ENCODE data around the gene ACTN1.

Gene ACTN1

DNA sequence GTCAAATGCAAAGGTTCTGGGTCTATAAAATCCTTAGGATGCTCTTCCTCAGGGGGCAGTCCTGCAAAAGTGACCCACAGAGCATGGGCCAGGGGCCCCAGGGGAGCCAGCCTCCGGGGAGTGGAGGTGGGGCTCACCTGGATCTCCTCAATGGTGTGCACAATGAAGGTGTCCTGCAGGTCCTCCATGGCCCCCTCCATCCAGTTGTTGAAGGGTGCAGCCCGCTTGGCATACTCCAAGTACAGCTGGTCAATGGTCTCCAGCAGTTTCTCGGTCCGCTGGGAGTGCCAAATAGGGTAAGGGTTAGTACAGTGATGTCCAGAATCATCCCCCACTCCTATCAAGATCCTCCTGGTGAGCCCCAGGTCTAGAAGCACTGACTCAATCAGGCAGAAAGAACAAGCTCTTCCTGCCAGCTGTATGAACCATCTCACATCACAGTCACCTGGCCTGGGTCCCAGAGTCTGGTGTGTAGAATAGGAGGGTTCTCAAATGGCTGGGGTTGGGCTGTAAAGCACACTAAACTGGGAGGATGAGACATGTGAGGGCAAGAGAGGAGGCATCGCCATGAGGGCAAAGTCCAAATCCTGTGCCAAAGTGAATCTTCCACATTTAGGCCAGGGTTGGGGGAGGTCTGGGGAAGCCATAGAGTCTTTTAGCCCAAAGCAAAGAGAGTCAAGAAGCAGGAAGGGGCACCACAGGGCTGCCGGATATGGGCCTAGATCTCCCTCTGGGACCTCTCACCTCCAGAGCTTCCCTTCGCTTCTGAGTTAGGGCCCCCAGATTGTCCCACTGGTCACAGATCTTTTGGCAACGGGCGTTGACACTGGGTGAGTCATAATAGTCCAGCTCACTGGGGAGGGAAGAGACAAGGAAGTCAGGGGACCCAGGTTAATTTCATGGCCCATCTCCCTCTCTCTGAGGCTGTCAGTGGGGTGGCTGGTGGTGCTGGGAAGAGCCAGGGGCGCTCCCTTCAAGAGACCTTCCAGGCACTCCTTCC, 94.8 kb downstream of the ACTN1 start:
- H3K36me3 ChIP-seq, result peaks cover 70% of the 10 kb centered on the region
- no peak for DNase-seq

DNA sequence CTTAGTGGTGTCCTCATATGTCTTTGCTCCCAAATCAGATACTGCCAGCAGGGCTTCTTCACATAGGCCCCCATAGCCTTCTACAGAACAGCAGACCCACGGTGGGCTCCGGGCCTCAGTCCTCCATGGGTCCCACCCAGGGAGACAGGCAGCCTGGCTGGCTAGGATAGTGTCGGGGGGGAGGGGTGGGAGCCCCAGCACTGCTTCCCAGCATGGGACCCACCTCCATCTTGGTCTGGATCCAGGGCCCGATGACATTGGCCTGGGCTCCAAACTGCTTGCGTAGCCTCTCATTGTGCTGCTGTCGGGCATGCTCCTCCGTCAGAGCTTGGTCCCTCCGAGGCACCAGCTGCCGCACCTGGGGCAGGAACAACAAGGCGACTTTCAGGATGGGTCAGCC, 96.9 kb downstream of the ACTN1 start:
- no peak for DNase-seq
- Histone ChIP-seq H3K27me3 (no peaks in the 10 kb centered on the region), H3K4me1 (no peaks in the 10 kb centered on the region; the same call in 1 of the 2 replicates), H3K4me3 (ENCODE audit: low read depth, low read length) (no peak overlapping the region), H3K9me3 (no peaks in the 10 kb centered on the region), H3K36me3 (peaks cover 73% of the 10 kb centered on the region)
- TF ChIP-seq, protein P1, sequence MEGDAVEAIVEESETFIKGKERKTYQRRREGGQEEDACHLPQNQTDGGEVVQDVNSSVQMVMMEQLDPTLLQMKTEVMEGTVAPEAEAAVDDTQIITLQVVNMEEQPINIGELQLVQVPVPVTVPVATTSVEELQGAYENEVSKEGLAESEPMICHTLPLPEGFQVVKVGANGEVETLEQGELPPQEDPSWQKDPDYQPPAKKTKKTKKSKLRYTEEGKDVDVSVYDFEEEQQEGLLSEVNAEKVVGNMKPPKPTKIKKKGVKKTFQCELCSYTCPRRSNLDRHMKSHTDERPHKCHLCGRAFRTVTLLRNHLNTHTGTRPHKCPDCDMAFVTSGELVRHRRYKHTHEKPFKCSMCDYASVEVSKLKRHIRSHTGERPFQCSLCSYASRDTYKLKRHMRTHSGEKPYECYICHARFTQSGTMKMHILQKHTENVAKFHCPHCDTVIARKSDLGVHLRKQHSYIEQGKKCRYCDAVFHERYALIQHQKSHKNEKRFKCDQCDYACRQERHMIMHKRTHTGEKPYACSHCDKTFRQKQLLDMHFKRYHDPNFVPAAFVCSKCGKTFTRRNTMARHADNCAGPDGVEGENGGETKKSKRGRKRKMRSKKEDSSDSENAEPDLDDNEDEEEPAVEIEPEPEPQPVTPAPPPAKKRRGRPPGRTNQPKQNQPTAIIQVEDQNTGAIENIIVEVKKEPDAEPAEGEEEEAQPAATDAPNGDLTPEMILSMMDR (IDR thresholded peaks at IDR 0.05; ENCODE audit: low read depth, low read length), result no peak

More for the DNA sequence above, 94.8 kb downstream of the ACTN1 start:
- TF ChIP-seq, protein P1 (IDR thresholded peaks at IDR 0.05; ENCODE audit: low read depth, low read length), result no peak
- H3K4me3 ChIP-seq (ENCODE audit: low read depth, low read length), result no peak overlapping the region
- H3K27me3 ChIP-seq, result no peaks in the 10 kb centered on the region
- no peaks in the 10 kb centered on the region; the same call in 1 of the 2 replicates for H3K4me1 ChIP-seq
- H3K9me3 ChIP-seq, result no peaks in the 10 kb centered on the region

DNA sequence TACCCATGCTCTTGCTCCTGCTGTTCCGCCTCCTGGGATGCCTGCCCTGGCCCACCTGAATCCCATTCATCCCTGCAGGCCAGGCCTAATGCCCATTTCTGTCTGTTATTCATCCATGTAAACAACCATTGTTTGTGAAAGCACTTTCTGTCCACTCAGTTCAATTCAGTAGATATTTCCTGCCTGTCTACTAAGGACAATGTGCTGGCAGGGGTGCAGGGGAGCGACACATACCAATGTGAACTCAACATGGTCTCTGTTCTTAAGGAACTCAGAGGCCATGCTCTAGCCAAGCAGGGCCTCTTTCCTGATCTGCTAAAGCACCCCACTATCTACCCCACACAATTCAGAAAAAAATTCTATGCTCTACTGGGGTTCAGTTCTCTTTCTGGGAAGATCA, 97.7 kb downstream of the ACTN1 start:
- no peak for DNase-seq

DNA sequence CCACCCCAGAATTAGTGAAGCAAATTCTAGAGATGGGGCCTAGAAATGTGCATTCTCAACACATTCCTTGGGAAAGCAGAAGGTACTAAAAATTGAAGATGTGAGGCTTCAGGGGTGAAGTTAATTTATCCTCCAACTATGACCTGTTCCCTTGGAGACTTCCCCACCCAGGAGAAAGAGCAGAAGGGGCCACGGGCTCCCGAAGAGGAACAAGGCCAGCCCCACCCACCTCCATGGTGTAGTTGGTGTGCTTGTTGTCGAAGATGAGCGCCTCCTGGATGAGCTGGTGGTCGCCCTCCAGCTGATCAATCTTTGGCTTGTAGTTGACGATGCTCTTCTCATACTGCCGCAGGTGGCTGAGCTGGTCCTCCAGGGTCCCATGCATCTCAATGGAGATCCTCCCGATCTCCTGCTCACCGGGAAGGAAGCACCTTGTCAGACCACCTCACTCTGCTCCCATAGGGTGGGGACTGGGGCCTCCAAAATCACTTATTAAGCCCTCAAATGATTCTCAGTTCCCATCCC, 98.5 kb downstream of the ACTN1 start:
- no peak for DNase-seq
- TF ChIP-seq, protein P1 (IDR thresholded peaks at IDR 0.05; ENCODE audit: low read depth, low read length), result no peak
- peaks cover 89% of the 10 kb centered on the region for H3K36me3 ChIP-seq
- no peaks in the 10 kb centered on the region; the same call in 1 of the 2 replicates for H3K4me1 ChIP-seq
- no peaks in the 10 kb centered on the region for H3K9me3 ChIP-seq
- H3K4me3 ChIP-seq (ENCODE audit: low read depth, low read length), result no peak overlapping the region
- H3K27me3 ChIP-seq, result no peaks in the 10 kb centered on the region

More for the DNA sequence above, 97.7 kb downstream of the ACTN1 start:
- H3K4me1 ChIP-seq, result no peaks in the 10 kb centered on the region; the same call in 1 of the 2 replicates
- H3K36me3 ChIP-seq, result peaks cover 81% of the 10 kb centered on the region
- no peaks in the 10 kb centered on the region for H3K27me3 ChIP-seq
- H3K4me3 ChIP-seq (ENCODE audit: low read depth, low read length), result no peak overlapping the region
- TF ChIP-seq, protein P1 (IDR thresholded peaks at IDR 0.05; ENCODE audit: low read depth, low read length), result no peak
- H3K9me3 ChIP-seq, result no peaks in the 10 kb centered on the region

DNA sequence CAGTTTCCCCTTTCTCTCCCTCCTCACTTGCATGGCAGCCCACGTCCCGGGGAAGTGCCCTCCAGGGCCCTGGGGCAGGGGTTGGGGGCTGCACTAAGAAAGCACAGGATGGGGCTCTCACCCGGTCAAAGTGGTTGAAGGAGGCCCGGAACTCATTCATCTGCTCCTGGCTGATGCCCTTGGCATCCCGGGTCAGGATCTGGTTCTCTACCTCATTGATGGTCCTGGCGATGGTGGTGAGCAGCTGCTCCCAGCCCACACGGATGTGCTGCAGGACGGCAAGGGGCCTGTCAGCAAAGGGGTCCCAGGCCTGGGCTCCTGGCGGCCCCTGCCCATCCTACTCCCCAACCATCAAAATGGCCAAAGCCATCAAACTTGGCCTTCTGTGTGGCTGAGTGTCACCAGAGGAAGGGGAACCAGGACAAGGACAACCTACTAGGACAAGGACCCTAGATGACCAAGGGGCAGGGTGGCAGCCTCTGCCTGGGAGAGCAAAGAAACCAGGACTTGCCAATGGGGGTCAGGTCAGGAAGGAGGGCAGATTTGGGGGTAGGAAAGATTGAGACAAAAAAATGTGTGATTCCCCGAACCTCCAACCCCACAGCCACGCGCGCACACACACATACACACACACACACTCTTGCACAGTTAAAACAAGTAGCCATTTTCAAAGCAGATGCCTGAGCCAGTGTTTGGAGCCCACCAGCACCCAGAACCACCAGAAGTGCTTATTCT, 99.1 kb downstream of the ACTN1 start:
- TF ChIP-seq, protein P1 (IDR thresholded peaks at IDR 0.05; ENCODE audit: low read depth, low read length), result no peak
- no peaks in the 10 kb centered on the region for H3K27me3 ChIP-seq
- H3K4me1 ChIP-seq, result no peaks in the 10 kb centered on the region; the same call in 1 of the 2 replicates
- no peak for DNase-seq
- no peak overlapping the region for H3K4me3 ChIP-seq (ENCODE audit: low read depth, low read length)
- no peaks in the 10 kb centered on the region for H3K9me3 ChIP-seq
- H3K36me3 ChIP-seq, result peaks cover 91% of the 10 kb centered on the region

Measured in BE2C (cell line).